MM.1S (cell line): ENCODE data around the gene MOB3B.

Experiments used
- EZH2 ChIP-seq: fragments of 300-600 bp; sonication (generic); optimal IDR thresholded peaks from 2 replicates; pipeline ENCODE3; 2017; ENCODE audit warnings: low read depth, mild to moderate bottlenecking, antibody characterized with exemption, low read length, mixed read lengths
- EZH2phosphoT487 ChIP-seq: fragments of 300-600 bp; sonication (generic); IDR thresholded peaks from 2 replicates; pipeline ENCODE4 v1.6.1; 2018; ENCODE audit warnings: antibody characterized with exemption, low read length
- TF ChIP-seq, protein P1 (sequence below): fragments of 300-600 bp; sonication (generic); IDR thresholded peaks from 2 replicates; pipeline ENCODE4 v1.5.1; 2016; ENCODE audit warnings: antibody characterized with exemption, low read length, mixed read lengths

DNA sequence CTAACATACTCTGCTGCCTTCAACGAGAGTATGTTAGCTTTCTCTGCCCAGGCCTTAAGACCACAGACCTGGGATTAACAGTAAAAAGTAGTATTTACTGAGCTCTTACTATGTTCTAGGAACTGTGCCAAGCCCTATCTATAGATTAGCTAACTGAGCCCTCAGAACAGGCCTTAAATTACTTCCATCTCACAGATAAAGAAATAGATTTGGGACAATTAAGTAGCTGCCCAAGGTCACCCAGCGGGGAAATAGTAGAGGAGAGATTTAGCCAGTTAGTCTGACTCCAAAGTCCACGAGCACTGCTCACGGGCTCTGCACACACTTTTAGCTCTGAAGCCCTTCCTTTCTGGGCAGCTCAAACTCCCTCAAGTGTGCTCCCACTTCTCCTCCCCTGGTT is 168.1 kb downstream of the MOB3B start:
- TF ChIP-seq, protein P1, sequence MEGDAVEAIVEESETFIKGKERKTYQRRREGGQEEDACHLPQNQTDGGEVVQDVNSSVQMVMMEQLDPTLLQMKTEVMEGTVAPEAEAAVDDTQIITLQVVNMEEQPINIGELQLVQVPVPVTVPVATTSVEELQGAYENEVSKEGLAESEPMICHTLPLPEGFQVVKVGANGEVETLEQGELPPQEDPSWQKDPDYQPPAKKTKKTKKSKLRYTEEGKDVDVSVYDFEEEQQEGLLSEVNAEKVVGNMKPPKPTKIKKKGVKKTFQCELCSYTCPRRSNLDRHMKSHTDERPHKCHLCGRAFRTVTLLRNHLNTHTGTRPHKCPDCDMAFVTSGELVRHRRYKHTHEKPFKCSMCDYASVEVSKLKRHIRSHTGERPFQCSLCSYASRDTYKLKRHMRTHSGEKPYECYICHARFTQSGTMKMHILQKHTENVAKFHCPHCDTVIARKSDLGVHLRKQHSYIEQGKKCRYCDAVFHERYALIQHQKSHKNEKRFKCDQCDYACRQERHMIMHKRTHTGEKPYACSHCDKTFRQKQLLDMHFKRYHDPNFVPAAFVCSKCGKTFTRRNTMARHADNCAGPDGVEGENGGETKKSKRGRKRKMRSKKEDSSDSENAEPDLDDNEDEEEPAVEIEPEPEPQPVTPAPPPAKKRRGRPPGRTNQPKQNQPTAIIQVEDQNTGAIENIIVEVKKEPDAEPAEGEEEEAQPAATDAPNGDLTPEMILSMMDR: no peak
- no peak for TF ChIP-seq EZH2
- TF ChIP-seq EZH2phosphoT487: no peak
